ENCODE measurements around the gene JAK1.

JAK1 gene

DNA sequence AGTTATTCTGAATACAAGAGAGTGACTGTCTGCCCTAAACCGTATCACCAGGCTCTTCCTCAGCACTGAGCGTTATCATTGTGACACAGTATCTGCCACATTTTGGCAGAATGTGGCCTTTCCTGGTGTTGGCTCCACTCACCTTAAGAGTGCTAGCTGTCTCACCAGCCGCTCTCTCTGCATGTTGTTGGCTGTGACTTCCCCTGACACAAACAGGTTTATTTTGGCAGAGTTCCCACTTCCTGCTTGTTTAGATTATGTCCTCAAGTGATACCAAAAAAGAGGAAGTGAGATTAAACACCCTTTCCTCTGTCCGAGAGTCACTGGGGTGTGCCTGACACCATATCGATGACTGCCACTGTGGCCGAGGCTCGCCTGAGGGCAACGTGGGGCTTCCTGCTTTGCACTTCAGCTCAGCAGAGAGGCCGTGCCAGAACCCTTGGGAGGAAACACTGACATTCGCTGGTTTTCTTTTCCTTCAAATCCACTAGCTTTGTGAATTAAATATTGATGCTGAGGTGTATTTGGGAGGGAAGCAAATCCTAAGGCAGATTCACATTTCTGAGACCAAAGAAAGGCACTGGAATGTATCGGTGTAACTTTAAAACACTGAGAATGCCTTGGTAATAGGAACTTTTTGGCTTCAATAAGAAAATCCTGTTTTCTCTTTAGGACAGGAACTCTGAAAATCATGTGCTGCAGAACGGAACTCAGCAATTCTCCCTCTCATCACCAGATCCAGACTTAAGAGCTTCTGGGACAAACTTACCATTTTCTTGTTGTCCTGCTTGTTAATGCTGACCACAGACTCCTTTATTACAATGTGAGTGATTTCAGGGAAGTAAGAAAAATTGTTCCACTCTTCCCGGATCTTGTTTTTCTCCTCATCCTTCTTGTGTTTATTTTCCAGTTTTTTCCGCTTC, 102.1 kb downstream of the JAK1 start:
- no peak for DNase-seq

DNA sequence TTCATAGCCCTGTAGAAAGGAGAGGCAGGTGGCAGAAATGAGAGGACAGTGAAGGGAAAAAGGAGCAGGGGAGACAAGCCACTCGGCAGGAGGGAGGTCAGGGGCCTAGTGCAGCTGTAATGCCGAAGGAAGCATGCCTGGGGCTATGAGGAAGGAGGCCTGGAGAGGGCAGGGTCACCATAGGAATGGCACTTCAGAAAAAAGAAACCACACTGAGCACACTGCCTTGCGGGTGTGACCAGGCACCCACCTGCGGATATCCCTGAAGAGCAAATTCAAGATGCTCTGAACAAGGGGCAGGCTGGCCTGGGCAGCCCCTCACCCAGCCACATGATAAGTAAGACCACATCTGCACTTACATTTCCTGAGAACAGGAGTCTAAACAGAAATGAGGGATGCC, 104.7 kb downstream of the JAK1 start:
- peak; percentile 30 for DNase-seq

DNA sequence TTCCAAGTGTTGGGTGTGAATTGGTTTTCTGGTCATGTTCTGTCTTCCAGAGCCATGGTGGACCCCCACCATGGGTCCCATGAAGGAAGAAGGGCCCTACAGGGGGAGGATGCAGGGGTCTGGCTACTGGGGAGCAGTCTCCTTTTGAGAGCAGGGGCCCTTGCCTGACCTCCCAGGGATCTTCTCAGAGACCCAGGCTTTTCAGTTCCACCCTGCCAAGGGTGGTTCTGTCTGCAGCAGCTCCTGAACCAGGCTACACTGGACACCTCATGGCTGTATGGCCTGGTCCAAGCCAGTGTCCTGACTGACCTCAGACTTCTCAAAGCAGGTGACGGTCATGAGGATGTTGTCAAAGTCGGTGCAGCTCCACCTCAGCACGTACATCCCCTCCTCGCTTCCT, 109.0 kb downstream of the JAK1 start:
- no peak for DNase-seq

DNA sequence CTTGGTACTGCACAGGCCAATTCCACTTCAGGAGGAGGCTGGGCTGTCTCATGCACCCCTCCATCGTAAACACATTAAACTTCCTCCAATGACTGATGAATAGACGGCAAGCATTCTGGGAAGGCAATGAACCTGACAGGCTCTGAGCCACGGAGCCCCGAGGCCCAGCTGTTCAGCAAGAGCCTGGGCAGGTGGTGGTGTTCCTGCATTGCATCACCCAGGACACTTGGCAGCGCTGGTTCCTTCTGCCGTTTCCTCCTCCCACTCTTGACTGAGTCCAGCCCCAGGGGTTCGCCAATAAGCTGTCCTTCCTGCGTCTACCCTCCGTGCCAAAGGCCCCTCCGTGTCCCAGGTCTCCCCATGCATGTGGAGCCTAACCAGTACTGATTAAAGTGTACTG, 109.8 kb downstream of the JAK1 start:
- no peak for DNase-seq

DNA sequence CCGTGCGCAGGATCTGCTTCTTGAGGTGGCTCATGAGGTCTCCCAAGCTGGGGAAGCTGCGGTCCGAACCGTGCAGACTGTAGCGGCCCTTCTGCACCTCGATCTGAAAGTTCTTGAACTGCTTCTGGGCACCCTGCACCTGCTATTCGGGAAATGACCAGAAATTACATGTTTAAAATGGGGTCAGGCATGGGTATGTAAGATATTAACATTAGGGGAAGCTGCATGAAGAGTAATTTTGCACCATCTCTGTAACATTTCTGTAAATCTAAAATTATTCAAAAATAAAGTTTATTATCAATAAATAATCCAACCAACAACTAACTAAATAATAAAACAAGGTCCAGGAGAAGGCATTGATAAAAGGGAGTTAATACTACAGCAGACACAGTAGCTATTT, 110.8 kb downstream of the JAK1 start:
- no peak for DNase-seq

DNA sequence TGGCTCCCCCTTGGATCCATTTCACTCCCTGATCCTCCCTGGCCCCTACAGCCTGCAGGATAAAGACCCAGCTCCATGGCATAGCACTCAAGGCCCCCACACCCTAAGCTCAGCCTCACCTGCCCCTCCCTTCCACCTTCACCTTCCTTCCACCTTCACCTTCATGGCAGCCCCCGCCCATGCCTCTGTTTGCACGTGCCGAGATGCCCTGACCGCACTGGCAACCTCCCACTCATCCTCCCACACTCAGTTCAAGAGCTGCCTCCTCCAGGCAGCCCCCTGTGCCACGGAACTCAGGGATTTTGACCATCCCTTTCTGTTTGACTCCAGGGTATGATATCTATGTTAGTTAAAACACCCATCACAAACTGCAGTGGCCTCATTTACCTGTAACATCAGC, 111.7 kb downstream of the JAK1 start:
- DNase-seq = no peak

DNA sequence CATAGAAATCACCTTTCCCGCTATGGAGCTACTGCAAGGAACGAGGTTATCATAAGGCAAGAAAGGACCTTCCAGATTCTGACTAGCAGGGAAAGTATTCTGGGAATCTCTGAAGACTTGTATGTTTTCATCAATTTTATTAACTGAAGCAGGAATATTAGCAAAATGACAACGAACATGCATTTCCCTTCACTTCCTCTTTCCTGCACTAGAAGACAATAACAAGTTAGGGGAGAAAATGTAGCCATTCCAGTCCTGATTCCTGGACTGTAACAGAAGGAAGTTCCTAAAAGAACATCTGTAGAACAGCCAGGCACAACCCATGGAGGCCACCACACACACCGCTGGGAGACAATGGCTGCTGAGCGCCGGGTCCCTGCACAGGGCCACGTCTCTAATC, 114.7 kb downstream of the JAK1 start:
- no peak for DNase-seq

DNA sequence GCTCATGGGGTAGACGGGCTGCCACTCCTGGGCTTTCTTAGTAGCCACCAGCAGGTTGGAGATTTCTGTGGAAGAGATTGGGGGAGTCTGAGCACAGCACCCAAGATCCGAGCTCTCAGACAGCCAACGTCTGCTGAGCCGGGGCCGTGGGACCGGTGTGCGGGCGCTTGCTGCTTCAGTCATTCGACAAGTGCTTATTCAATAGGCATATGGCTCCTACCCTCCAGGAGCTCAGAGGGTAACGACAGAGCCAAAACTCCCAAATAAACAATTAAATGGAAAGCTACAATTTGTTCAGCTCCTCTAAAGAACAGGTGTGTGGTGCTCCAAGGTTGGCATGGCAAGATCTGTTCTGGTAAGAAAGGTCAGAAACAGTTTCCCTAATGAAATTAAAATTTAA, 115.5 kb downstream of the JAK1 start:
- DNase-seq = no peak

DNA sequence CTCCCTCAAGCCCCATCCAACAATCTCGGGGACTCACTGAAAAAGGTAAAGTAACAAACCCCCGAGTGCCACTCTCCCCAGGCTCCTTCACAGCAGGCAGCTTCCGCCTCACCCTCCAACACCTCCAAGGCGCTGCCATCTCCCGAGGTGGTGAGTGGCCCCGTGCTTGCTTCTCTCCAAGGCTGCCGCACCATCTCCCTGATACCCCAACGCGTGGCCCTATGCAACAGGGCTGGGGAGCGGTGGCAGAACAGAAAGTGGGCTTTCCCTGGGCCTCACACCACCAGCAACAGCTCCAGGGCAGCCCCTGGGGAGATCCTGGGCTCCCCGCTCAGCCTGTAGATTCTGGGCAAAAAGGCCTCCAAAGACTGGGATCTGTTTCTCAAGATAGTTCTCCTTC, 116.4 kb downstream of the JAK1 start:
- DNase-seq = no peak

DNA sequence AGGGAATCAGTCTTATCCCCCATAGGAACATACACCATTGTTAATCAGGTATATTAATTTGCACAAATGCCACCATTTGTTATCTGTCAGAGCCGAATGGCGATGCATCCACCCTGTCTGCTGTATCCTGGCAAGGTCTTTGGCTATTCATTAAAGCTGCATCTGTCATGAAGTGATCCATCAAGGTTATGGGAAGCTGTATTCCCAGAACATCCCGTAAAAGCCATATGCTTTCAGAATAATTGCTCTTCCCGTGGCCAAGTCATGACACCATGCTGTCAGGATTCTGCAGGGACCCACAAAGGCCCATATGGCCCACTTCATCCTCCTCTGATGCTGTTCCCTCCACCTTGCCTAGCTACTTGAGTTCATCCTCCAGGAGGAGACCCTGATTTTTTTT, 117.5 kb downstream of the JAK1 start:
- no peak for DNase-seq

DNA sequence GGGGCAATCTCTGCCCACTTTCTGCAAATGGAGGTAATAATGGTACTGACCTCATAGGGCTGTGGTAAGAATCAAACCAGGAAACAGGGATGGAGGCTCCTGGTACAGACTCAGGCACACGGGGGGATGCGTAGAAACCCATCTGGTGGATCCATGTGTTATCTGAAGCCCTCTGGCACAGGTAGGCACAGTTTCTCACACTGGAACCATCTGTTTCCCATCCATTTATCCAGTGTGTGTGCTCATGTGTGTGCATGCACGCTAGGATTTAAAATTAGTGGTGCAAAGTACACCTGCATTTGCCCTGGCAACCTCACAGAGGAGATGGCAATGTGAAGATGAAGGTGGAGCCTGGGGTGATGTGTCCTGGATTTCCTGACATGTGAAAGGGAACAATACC, 118.2 kb downstream of the JAK1 start:
- DNase-seq = no peak

DNA sequence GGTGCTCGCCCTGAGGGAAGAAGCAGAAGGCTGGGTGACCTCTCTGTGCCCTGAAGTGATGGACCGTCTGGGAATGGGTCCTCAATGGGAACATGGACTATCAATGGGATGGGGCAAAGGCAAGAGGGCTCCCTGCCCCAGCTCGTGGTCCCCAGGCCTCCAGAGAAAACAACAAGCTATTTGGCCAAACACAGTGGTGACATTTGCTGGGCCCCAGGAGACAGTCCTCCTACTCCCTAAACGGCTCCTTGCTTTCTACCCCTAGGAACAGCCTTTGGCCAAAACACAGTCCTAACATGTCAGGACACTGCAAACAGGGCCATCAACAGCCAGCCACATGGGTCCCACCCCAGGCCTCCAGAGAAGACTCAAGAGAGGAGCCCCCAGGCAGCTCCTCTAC, 118.7 kb downstream of the JAK1 start:
- DNase-seq = no peak

DNA sequence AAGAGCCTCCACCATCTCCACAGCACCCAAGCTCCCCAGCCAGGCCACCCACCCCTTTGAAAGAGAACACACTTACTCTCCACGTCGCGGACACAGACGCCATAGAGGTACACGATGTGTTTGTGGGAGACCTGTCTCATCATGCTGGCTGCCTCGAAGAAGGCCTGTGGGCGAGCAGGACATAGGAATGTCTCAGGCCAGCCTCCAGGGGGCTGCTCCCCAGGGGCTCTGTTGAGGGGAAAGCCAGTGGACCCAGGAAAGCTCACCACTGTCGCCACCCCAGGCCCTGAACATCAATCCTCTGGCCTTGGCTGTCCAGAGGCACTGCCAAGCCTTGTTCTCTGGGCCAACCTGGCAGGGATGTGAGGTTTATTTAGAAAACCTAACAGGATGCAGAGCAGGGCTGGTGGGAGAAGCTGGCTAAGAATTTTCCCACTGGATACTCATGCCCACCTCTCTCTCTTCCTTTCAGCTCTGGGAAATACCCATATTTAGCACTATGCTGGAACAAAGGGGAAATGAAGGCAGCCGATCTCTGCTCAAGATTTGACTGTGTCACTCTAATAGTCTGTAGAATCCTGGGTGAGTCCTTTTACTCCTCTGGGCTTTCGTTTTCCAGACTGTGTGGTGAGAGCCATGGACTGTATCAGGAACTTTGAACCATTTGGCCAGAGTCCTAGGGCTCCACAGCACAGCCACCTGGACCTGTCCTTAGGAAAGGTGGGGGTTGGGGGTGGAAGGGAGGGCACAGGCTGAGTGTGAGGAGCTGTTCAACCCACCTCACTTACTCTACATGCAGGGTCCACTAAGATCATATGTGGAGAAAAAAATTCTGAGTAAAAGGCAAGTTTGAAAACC, 119.5 kb downstream of the JAK1 start:
- no peak for DNase-seq

DNA sequence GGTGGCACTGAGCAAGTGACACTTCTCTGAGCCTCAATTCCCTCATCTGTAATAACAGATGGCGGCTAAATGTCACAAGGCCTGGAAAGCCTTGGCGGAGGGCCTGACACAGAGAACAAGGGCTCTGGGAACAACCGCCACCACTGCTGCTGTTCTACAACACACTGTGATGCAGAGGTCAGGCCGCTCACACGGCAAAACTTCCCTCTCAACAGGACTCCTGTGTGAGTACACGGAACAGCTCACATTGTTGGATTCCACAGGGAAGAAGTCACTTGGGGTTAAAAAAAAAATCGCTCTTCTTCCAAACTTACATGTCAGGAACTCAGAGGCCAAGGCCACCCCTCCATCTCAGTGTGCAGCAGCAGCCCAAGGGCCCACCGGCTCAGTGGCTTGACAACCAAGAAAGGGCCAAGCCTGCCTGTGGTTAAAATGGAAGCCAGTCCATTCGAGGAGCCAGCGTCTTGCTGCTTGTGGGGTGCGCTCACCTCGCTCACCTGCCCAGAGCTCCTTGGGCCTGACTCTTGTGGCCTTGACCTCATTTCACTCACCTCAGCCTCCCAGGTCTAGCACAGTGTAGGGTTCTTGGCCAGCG, 120.4 kb downstream of the JAK1 start:
- no peak for DNase-seq

DNA sequence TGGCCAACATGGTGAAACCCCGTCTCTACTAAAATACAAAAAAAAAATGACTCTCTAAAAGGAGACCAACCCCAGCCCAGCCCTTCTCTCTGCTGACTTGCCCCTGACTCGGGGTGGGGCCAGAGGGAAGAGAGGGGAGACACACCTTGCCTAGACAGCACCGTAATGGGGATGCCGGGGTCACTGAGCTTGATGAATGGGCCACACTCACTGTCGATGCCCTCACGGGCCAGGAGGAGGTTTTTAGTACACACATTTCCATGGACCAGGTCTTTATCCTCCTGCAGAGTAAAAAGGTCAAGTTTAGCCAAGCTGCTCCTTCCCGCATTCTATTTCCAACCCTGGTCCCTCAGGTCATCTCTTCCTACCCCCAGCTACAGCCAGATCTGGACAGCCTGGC, 121.7 kb downstream of the JAK1 start:
- DNase-seq = no peak

DNA sequence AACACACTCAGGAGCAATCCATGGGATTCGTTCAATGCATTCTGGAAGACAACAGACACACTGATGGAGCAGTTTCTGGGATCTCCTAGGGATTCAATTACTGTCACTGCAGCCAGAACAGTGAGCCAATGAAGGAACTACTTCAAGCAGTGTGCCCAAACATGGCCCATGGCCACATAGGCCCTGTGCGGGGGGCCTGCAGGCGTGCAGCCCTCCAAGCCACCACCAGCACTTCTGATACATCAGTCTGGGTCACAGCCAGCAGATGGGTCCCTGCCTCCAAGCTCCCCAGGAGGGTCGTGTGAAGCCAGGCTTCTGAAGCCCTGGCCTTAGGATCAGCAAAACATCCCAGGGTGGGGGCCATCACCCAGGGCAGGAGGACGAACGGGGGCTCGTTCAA, 122.2 kb downstream of the JAK1 start:
- DNase-seq = no peak

DNA sequence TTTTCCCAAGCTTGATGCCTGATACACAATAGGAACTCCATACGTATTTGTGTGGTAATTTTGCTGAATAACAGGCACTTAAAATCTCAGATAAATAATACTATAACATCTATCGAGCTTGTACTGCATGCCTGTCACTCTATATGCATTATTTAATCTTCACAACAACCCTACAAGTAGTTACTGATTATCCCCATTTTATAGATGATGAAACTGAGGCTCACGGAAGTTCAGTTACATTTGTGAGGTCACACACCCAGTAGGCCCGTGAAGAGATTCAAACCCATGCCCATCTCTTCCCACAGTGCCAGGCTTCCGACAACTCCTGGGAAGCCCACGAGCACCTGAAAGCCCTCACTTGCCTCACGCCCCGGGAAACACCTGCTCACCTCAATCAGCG, 122.7 kb downstream of the JAK1 start:
- no peak for DNase-seq

DNA sequence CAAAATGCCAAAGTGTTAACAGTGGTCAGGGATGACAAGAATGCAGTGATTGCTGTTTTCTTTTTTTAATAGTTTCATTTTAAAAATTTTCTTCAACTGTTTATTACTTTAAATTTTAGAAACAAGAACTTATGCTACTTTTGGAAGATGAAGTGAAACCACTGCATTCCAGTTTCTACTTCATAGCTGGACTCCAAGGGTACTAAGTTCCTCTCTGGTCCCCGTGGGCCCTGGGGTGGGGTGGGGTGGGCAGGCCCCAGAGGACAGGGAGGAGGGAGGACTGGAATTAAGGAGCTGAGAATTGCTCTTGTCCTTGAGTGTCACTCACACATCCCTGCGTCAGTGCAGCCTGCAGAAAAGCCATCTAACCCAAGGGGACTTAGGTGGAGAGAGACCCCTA, 124.1 kb downstream of the JAK1 start:
- DNase-seq = peak; percentile 14

DNA sequence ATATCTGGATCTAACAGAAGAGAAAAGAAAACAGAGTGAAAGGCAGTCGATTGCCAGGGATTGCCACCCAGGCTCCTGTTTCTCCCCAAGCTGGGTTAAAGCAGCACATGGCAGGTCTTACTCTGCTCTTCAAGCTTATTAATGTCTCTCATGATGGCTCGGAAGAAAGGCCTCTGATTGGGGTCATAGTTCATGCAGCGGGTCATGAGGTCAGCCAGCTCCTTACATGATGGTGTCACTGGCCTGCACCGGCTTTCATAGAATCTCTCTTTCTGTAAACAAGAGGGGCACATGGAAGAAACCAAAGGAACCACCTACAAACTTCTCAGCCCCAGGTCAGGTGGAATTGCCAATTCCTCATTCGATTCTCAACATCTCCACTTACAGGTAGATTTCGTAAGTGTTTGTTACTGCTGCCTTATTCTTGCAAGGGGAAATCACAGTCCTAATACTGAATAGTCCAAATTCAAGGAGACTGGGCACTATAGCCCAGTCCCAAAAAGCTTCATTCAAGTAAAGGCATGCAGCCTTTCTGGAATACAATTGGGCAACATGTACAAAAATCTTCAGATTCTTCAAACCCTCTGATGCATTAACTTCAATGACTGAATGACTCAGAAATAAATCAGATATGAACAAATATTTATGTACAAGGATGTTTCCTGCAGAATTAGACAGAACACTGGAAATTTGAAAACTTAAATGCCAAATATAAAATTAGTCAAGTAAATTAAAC, 124.9 kb downstream of the JAK1 start:
- peak; percentile 9 for DNase-seq

DNA sequence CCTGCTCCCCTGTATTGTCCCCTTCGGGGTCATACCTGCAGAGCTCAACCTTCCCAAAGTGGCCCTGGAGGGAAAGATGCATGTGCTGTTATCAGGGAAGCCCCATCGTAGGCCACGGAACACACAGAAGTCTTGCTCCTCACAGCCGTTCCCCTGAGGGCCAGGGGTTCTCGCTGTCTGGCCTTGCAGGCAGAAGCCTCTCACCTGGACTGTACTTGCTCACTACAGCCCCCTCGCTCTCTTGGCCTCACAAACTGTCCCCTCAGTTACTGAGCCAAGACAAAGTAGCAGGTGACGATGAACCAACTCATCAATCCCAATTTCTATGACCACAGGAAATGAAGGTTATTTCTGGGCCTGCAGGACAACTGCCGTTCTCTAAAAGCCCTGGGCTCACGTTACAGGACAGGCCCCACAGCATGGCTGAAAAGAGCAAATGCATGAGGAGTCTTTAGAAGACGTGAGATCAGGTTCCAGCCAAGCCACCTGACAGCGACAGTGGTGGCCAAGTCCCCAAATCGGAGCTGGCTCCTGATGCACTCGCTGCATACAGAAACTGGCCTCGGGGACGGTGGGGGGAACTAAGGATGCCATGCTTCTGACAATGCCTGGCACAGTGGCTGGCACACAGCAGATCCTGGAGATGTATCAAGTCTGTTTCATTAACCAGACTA, 126.5 kb downstream of the JAK1 start:
- DNase-seq = no peak

DNA sequence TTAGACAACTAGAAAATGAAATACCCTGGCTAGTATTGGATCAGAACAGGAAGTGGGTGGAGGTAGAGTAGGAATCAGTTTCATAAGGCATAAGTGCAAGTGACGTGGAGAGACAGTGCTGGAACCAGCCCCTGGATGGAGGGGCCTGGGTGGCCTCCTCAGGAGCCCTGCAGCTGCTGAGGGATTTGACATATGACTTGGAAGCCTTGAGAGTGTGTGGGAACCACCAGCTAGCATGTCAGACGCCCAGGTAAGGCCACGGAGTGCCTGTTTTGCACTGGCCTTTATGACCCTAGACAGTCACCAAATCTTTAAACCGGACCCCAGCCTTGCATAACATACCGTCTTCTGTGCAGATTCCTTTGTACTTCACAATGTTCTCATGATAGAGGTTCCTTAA, 127.1 kb downstream of the JAK1 start:
- no peak for DNase-seq

DNA sequence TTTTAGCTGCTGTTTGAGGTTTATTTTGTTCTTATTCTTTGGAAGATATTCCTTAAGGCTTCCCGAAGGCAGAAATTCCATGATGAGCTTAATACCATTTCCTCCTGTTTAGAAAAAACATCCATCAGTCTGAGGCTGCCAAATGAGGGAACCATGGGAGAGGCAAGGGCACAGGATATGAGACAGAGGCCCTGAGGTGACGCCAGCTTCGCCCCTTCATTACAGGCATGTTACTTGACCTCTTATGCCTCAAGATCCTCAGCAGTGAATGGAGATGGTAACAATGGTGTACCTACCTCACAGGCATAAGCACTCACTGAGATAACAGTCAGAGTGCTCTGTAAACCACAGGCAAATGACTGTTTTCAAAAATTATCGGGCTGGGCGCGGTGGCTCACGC, 127.9 kb downstream of the JAK1 start:
- DNase-seq = no peak

Measured in fibroblast of skin of scalp (primary cell).